Posterior vena cava (tissue), 2 donors: Measurements from ENCODE around the gene GCM1. TPM values are rescaled to one million over a fixed set of nuclear protein-coding genes. Genes with fewer than 3 reads are reported as not detected.

Experiments used
- DNase-seq: peaks from one replicate; pipeline ENCODE4 v3.0.0-alpha.2; 2020; ENCODE audit warnings: low spot score
- intact Hi-C, 2 donors: fragments of 100-400 bp; cut with DNase I; formaldehyde crosslinking; loops; one replicate each; pipeline versions ENCODE4 v1.14.1 to v1.14.2; 2022 to 2023
- total RNA-seq, 2 donors: library from RNA; stranded (reverse); fragmentation: NEBNext Ultra II Directional; extraction: Animal tissue kit (Norgen Biotek cat#: 25700); gene quantifications; one replicate each; pipeline ENCODE4 v1.2.1, GENCODE V29; 2021
- donor health status: DM: yes; HTN: yes; CAD: no.
- donor health status: DM: yes; HTN: yes; CAD: no.

The GCM1 gene
- total RNA-seq, 2 donors from 2014 or later, result 0.10 TPM; not detected in 1

DNA sequence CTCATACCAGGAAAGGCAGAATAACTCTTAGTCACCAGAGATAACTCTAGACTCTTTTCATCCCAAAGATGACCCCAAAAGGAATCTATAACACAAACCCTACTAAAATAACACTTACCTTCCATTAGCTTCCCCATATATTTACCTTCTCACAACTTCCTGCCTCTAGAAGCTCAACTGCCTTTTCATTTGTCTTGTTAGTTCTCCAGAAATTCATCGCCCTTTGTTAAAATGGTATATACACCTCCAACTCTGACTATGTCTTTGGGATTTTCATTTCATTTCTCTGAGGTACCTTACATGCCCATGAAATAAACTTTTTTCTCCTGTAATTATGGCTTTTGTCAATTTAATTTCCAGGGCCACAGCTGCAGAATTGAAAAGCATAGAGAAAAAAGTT is 33.5 kb downstream of the GCM1 start:
- intact Hi-C loops, result no loop called here

DNA sequence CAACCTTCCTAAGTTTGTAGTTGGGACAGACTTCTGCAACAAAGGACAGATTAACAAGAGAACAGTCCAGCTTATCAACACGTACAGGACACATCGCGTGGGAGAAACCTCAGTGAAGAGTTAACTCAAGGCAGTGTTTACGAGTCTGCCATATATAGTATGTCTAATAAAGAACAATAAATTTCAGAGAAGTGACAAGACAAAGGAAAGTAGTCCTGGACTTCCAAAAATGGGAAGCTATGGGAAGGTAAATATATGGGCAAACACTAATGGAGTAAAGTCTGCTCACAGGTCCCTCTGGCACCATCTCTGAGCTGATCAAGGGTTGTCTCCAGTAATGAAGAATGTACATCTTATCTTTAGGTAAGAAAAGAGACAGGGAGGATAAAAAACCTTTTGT is 34.9 kb downstream of the GCM1 start:
- no peak for DNase-seq
- intact Hi-C loops, result no loop called here

More for the DNA sequence above, 33.5 kb downstream of the GCM1 start:
- DNase-seq, result no peak

DNA sequence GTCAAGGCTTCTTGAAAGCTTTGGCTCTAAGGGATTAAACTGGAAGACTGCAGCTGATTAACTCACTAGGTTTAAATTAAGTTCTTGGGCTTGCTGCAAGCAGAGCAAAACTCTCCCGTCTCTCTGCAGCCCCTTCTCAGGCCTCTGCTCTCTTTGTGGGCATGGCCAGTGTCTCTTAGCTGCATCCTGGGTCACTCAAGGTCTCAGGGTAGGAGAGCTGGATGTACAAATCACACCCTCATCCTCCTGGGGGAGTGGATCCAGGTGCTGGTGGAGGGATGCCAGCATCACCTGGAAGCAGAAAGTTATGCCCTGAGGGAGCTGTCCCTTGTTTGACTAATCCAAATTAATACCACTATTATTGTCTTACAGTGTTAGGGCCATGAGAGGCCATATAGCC is 35.8 kb downstream of the GCM1 start:
- intact Hi-C loops, result no loop called here
- DNase-seq, result no peak

DNA sequence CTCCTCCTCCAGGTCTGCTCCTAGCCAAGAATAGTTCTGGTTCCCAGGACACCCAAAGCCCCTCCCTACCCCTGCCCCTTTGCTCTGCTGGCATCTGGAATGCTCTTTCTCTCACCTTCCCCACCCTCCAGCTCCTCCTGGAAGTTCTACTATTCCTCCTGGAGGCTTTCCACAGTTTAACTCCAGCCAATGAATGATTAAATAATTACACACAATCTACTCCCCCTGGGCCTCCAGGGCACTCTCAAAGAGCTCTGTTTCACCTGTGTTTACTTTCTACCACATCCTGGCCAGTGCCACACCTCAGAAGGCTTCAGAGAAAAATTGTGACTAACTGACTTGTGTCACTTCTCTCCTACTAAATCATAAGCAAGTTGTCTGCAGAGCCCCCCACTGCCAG is 36.2 kb downstream of the GCM1 start:
- DNase-seq, result no peak

DNA sequence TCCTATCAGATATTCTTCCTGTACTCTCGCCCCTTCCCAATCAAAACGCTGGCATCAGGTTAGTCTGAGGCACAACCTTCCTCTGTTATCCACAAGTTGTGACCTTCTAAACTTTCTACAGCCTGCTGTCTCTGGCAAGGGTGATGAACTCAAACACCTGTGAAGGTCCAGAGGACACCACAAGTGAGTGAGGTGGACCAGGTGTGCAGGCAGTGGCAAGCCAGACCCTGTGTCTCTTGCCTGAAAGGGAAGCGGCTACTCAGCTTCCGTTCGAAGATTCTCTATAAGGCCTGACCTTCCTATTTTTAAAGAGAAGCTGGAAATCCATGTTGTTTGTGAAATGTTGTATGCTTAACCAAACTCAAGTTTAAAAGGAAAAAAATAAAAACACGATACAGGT is 36.8 kb downstream of the GCM1 start:
- DNase-seq, result no peak
- intact Hi-C loops, result no loop called here

More for the DNA sequence above, 36.2 kb downstream of the GCM1 start:
- intact Hi-C loops, result no loop called here

DNA sequence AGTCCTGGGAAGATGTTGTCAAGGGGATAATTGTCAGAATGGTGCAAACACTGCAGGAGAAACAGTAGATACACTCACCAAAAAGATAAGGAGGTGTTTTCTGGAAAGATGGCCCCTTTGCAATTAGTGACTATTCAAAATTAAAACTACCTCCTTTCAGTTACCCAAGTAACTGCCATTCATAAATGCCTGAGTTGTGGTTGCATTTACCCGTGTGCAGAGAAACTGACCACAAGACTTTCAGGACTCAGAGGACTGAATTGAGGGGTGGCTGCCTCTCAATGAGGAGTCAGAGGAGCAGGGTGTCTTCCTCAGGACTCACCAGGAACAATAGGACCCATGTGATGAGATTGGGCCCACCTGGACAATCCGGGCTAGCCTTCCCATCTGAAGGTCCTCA is 39.0 kb downstream of the GCM1 start:
- intact Hi-C loops, result no loop called here
- DNase-seq, result no peak

DNA sequence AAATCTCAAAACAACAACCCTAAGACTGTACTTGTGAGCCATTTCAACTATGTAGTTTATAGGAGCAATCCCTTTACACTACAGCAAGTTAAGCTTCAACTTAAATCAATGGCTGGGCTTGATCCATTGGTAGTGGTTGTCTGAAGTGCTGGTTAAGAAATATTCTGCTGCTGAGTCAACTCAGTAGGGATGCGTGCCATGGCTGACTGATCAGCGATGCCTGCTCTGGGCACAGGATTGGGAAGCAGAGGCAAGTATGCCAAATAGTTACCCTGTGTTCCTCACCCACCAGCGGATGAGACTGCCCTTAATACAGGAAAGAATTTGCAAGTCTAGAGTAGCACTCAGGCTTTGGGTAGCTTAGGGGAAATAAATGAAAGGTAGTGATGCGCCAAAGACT is 41.5 kb downstream of the GCM1 start:
- DNase-seq, result no peak
- intact Hi-C loops, result no loop called here

DNA sequence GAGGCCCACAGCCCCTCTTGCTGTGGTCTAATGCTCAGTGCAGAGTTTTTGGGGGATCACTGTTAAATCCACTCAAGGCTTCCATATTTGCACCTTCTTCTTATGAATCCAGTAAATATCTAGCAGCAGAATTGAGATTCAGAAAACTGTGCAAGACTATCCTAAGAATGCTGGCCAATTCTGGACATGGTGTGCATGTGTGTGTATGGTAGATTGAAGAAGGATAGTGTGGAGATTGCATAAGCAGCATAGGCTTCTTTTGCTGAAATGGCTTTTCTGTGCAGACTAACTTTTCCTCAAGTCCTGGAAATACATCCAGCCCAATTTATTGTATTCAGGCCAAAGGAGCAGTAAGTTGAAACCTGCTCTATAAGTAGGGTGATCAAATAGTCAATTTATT is 43.7 kb downstream of the GCM1 start:
- no peak for DNase-seq
- intact Hi-C loops, result no loop called here

DNA sequence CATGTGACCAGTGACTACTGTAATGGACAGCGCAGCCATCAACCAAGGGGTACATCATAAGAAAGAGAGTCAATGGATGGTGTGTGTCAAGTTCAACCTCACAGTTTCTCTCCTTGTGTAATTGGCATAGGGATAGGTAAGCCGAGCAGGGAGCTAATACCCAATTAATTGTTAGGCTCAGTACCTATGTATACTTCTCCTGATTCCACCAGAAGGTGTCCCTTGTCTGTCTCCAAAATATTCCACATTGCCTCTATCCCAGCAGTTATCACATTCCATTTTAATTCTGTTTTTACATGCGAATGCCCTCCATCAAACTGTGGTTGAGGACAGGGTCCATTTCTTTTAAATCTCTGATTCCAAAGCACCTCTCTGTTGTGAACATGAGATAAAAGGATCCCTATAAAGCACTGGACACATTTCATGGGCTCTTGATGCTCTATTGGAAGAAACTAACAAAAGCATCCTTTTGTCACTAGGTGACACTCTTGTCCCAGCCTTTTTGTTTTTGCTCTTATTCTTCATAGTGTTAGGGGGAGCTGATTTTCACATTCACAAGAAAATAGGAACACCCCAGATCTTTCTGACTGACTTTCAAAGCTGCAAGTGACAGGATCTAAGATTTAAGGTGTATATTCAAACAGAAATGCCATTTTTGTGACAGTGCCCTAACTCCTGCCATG is 44.5 kb downstream of the GCM1 start:
- intact Hi-C loops, result no loop called here

DNA sequence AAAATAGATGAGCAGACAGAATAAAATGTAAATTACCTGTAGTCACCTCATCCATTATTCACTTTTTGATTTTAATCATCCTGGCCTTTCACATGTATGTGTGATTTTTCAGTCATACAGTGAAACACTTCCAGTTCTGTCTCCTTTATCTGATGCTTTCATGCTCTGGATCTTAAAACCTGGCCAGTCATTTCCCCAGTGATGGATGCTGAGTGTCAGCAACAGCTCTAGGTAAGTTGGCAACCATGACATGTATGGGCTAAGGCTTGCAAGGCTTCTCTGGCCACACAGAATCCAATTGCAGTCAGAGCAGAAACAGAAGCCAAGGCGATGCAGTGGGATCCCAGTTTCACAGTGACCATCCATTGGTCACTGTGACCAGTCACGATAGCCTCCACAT is 47.6 kb downstream of the GCM1 start:
- no peak for DNase-seq
- intact Hi-C loops, result no loop called here

More for the DNA sequence above, 44.5 kb downstream of the GCM1 start:
- no peak for DNase-seq

DNA sequence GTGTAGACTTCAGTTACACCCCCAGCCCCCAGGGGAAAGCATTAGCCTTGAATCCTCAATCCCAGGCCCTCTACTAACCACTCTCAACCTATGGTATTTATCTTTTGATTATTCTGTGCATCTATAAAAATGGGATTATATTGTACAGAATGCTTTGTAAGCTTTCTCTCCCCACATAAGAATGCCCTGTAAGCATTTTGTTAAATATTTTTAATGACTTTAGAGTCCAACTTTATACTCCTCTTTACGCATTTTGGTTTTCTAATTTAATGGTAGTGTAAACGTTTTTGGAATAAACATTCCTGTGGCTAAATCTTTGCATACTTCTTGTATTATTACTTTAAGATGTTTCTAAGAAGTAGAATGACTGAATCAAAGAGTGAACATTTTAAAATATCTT is 48.1 kb downstream of the GCM1 start:
- intact Hi-C loops, result no loop called here
- DNase-seq, result no peak

DNA sequence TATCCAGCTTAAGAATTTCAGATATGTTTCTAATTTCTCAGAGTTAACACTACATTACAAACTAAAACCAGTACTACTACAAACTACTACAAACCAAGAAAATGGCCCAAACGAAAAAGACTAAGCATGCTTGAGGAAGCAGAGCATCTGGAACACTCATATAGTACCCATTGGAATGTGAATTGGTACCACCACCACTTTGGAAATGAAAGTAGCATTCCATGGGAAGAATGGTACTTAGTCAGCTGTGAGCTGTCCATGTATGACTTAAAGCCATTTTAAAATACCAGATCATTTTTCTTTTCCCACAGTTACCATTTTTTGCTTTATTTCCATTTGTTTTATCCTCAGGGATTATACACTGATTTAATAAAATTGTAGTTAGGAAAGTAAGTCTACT is 52.9 kb downstream of the GCM1 start:
- intact Hi-C loops, result no loop called here
- no peak for DNase-seq

DNA sequence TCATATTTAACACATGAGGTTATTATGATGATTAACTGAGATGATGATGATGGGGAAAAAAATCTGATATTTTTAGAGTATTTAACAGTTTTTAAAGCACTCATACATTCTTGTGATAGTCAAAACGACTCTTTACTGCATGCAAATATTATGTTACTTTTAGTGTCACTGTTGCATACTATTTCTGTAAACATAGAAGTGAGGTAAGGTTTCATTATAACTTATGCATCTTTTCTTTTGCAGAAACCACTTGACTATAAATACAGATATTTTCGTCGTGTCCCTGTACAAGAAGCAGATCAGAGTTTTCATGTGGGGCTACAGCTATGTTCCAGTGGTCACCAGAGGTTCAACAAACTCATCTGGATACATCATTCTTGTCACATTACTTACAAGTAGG is 53.4 kb downstream of the GCM1 start:
- no peak for DNase-seq
- intact Hi-C loops, result no loop called here

DNA sequence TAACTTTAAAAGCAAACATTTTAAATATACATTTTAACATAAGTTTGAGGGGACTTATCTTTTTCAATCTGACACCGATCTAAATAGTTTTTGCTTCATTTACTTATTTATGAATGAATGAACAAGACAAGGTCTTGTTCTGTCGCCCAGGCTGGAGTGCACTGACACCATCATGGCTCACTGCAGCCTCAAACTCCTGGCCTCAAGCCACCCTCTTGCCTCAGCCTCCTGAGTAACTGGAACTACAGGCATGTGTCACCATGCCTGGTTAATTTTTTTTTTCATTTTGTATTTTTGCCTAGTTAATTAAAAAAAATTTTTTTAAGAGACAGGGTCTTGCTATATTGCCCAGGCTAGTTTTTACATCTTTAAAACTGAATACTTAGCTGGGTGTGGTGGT is 58.1 kb downstream of the GCM1 start:
- DNase-seq, result no peak
- intact Hi-C loops, result no loop called here

DNA sequence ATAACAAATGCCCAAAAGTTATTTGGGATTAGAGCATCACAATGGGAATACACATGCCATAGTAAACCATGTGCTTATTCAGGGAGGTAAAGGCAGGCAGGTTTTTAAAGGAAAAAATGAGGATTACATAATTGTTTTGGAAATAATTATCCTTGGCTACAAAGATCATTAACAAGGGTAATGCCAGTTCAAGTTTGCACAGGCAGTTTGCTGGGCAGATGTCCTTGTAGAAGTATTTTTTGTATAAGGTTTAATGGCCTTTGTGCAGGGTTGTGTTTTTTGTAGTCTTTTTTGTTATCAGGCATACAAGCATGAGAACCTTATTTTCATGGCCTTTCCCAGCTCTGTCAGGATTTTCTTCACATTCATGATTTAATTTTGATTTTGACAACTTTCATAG is 58.7 kb downstream of the GCM1 start:
- no peak for DNase-seq
- intact Hi-C loops, result no loop called here

DNA sequence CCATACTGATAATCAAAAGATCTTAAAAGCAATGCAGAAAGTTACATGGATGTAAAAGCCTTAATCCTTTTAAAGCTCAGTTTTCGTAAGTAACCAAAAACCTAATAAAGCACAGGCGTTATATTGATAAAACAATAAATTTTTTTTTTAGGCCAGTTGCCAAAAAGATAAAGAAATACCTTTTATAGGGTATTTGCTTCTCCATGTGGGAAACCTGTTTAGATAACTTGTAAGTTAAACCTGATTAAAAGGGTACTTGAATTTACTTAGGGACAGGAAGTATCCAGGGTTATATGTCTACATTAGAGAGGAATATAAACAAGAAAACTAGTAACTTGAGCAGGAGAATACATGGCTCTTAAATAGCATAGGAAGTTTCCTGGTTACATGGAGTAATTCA is 62.3 kb downstream of the GCM1 start:
- intact Hi-C loops, result no loop called here
- DNase-seq, result no peak

DNA sequence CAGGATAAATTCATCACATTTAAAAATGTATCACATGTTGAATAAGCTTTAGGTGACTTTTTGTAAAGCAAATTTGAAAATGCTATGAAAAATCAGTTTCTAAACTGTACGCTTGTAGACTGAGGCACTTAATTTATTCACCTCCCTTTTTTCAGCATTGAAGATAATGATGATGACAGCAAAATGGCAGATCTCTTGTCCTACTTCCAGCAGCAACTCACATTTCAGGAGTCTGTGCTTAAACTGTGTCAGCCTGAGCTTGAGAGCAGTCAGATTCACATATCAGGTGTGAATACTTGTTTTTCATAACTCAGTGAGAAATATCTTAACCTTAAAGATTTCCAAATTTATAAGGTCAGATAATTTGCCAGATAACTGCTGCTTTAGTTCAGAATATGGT is 67.8 kb downstream of the GCM1 start:
- no peak for DNase-seq
- intact Hi-C loops, result no loop called here

Other genes with a start within 250 kb of the GCM1 start
- not detected for gene GSTA3, start 239.1 kb downstream of the GCM1 start, total RNA-seq
- gene GSTA4, start 153.6 kb downstream of the GCM1 start, total RNA-seq, result 10 to 100 TPM; 13.1 to 26.2 TPM
- 10 to 100 TPM; 12.4 to 20.1 TPM for gene CILK1, start 87.0 kb downstream of the GCM1 start, total RNA-seq
- gene FBXO9, start 83.4 kb downstream of the GCM1 start, total RNA-seq, result 100 to 1,000 TPM in 1 of 2 donors, 10 to 100 TPM in 1; 99.5 to 126 TPM
- 10 to 100 TPM; 52.2 to 54.0 TPM for gene ELOVL5, start 200.1 kb upstream of the GCM1 start, total RNA-seq